Activated CD8-positive, alpha-beta memory T cell treated with anti-CD3 and anti-CD28 coated beads for 4 hours (primary cell): ENCODE results near the gene C2CD4D.
"Not testable (repeated sequence)": the region's sequence is repeated elsewhere in the genome, so short reads cannot be mapped to it uniquely, and the experiment has no call there.

Experiments
- DNase-seq, 2 donors: peaks; one replicate each; pipeline ENCODE4 v3.0.0-alpha.2; 2020; ENCODE audit warnings: low read depth in 2 of 2

Gene C2CD4D

DNA sequence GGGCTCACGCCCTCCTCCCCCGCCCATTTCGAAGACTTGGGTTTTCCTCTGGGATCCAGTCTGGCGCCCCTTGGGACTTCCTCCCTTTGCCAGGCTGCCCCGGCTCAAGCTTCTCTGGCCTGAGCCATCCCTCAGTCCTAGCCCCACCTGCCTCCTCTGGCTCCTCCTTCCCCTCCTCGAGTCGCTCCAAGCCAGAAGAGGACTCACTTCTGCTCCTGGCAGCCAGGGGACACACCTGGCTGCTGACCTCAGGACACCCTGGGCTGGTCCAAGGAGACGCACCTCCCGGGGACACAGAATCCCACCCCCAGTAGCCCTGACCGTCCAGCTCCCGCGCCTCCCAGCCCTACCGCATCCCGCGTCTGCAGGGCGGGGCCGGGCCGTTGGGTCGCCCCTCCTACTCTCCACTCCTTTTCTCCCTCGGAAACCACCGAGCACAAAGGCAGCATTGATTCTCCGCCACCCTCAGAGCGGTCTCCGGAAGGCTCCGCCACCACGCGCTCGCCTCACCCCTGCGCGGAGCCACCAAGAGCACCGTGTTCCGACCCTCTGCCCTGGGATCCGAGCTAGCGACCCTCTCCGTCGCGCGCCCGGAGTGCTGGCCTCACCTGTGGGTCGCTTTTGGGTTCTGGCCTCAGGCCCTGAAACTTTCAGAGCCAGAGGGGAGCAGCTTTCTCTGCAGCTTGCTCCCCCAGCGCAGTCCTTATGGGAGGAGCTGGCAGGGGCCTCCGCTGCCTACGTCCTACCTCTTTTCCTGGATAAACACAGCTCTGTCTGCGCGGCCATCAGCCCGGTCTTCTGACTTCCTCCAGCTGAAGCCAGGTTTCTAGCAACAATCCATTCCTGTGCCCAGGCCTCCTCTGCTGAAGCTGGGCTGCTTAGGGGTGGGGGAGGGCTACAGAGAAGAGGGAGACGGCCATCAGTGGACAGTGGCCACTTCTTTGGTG is at the start of gene C2CD4D:
Gene C2CD4D, minus strand, starts transcription at position 364 of the 947 bp plus-strand sequence. CDS start 831 bp downstream, outside the sequence.
- DNase-seq: peak in 1 of 2 donors; percentile 46

DNA sequence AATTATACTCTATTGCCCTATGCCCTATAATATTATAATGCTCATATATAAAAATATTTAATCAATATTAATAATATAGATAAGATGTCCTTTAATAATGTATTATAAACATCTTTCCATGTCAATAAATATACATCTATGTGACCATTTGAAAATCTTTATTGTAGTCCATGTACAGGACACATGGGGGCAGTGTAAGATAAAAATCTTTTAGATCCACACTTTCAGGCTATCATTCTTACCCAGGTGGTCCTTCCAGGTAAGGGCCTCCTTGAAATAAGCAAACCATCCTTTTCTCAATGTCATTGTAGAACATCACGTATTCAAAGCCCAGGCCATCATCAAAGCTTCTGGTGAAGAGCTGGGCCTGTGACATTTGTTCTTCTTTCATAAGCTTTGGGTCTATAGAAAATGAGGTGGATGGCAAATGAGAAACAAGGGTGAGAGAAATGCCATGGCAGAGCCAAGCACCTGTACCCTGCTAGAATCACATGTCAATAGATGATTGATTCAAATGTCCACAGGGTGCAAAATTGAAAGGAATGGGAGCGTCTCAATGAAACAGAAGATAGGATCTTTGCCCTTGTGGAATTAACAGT is 49.5 kb upstream of the C2CD4D start:
- no peak for DNase-seq

DNA sequence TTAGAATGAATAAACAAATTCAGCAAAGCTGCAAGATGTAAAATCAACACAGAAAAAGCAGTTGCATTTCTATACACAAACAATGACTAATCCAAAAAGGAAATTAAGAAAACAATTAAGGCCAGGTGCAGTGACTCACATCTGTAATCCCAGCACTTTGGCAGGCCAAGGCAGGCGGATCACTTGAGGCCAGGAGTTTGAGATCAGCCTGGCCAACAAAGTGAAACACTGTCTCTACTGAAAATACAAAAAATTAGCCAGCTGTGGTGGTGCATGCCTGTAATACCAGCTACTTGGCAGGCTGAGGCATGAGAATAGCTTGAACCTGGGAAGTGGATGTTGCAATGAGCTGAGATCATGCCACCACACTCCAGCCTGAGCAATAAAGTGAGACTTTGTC is 47.4 kb upstream of the C2CD4D start:
- DNase-seq: no peak

DNA sequence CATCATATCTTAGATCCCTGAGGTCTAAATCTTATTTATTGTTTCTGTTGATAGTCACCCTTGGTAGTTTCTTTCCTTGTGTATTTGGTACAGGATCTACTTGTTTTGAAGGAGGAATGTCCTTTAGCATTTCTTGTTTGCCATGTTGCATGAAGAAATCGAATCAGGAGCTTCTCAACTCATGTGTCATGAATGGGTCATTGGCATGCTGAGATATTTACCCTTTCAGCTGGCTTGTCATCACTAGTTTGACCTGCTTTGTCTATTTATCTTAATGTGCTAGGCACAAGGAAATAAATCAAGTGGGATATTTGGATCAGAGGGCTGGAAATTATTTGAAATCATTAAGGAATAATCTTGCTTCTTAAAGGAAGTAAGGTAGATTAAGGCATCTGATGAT is 45.9 kb upstream of the C2CD4D start:
- no peak for DNase-seq

DNA sequence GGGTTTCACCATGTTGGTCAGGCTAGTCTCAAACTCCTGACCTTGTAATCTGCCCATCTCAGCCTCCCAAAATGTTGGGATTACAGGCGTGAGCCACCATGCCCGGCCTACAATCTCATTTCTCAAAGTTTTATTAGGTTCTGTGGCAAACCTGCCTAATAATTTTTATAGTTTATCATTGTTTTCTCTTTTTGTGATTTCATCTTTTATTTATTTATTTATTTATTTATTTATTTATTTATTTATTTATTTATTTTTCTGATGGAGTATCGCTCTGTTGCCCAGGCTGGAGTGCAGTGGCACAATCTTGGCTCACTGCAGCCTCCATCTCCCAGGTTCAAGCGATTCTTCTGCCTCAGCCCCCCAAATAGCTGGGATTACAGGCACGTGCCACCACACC is 45.3 kb upstream of the C2CD4D start:
- DNase-seq: not testable (repeated sequence)

DNA sequence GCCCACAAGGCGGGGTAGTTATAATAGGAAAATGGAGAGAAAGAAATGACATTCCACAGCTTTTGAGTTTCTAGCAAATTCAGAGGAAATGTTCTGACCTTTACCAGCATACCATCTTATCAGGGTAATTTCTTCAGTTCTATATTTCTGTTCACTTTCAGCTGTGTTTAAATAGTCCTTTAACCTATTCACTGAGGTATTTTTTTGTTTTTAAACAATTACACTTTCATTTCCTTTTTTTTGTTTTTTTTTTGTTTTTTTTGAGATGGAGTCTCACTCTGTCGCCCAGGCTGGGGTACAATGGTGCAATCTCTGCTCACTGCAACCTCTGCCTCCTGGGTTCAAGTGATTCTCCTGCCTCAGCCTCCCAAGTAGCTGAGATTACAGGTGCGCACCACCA is 44.8 kb upstream of the C2CD4D start:
- not testable (repeated sequence) for DNase-seq

DNA sequence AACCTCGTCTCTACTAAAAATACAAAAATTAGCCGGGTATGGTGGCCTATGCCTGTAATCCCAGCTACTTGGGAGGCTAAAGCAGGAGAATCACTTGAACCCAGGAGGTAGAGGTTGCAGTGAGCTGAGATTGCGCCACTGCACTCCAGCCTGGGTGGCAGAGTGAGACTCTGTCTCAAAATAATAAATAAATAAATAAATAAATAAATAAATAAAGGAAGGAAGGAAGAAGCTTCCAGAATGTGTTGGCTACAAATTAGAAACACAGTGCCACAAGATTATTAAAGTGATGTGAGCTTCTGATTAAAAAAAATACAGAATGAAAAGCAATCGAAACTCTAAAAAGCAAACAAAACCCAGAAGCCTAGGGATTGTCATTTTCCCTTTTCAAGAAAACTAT is 44.3 kb upstream of the C2CD4D start:
- not testable (repeated sequence) for DNase-seq

DNA sequence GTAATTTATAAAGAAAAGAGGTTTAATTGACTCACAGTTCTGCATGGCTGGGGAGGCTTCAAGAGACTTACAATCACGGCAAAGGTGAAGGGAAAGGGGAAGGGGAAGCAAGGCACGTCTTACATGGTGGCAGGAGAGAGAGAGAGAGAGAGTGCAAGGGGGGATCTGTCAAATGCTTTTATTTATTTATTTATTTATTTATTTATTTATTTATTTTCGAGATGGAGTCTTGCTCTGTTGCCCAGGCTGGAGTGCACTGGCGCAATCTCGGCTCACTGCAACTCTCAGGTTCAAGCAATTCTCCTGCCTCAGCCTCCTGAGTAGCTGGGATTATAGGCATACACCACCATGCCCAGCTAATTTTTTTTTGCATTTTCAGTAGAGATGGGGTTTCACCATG is 43.3 kb upstream of the C2CD4D start:
- DNase-seq: not testable (repeated sequence)

DNA sequence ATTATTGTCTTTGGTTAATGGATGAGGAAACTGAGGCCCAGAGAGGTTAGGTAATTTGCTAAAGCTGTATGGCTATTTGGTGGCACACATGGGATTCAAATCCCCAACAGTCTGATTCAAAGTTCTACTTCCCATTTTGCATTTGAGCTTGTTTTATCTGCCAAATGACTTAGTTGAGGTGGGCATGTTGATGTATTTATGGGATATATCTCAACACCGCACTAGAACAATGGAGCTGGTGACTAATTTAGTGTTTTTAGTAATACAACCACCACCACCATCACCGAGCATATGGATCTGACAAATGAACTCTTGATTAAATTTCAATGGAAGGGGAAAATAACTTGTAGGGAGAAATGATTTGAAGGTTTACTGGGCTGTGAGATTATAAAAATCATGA is 42.8 kb upstream of the C2CD4D start:
- DNase-seq: no peak

DNA sequence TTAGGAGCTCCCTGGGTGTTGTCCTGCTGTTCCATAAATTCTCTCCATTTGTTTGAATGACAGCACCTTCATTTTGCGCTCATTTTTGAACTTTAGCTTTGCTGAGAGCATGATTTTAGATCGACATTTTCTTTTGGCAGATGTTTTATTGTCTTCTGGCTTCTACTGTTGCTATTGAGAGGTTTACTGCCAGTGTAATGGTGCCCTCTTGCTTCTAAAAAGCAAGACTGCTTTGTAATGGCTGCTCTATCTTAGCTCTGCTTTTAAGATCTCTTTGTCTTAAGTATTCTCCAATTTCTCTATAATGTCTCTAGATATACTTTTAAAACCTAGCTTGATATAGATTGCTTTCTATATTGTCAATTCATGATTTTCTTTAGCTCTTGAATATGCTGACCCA is 41.9 kb upstream of the C2CD4D start:
- no peak for DNase-seq

DNA sequence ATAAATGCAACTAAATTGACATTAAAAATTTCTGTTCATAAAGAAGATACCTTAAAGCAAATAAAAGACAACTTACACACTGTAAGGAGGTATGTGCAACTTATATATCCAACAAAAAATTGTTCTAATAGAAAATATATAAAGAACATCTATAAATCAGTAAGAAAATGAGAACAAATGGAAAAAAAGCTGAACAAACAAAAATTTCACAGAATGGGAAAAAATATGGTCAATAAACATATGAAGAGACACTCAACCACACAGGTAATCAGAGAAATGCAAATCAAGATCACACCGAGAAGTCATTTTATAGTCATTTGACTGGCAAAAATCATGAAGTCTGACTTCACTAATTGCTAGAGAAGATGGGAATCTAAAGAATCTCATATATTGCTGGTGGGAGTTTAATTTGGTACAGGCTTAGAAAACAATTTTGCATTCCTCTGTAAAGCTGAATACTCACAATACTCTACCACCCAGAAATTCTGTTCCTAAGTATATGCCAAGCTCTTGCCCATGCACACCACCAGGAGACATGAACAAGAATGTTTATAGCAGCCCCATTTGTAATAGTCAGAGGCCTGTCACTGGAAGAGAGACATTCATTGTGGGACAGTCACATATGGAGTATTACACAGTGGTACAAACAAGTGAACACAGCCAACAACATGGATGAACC is 35.9 kb upstream of the C2CD4D start:
- DNase-seq: no peak

DNA sequence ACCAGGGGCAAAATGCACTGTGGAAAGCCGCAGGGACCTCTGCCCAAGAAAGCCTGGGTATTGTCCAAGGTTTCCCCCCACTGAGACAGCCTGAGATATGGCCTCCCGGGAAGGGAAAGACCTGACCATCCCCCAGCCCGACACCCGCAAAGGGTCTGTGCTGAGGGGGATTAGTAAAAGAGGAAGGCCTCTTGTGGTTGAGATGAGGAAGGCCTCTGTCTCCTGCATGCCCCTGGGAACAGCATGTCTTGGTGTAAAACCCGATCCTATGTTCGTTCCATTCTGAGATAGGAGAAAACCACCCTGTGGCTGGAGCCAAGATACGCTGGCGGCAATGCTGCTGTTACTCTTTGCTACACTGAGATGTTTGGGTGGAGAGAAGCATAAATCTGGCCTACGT is 33.2 kb upstream of the C2CD4D start:
- DNase-seq: not testable (repeated sequence)

DNA sequence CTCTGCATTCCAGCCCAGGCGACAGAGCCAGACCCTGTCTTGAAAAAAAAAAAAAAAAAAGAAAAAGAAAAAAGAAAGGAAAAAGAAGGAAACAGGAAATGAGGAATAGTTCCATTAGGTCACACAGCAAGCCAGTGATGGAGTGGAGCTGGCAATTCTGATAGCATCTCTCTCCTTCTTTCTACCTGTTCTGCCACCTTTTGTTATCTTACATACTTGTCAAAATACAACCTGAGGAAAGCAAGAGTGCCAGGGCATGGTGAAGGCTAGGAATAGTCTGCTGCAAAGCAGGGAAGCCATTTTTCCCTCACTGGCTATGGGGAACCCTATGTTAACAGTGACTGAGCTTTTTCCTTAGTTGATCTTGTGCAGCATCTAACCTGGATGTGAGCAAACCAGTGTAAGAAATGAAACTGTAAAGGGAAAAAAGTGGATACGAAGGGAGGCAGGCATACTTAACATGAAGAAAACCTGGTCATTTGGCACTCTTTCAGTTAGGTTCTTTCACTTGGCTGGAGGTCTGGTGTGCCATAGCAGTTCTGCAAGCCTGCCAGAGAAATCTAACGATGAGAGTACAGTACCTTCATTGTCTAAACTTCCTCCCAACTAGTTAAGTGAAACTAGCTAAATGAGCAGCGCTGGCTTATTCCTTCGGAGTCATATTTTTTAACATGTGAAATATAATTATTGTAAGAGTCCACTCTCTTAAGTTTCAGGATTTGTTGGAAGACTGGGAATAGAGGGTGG is 31.8 kb upstream of the C2CD4D start:
- DNase-seq: no peak

DNA sequence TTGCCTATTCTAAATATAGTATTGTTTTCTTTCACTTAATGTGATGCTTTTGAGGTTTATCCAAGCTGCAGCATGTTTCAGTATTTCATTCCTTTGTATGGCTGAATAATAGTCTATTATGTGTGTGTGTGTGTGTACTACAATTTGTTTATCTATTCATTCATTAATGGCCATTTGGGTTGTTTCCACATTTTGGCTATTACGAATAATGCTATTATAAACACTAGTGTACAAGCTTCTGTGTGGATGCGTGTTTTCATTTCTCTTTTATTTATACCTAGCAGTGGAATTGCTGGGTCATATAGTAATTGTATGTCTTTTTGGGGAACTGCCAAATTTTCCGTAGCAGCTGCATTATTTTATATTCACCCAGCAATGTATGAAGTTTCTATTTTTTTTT is 28.9 kb upstream of the C2CD4D start:
- no peak for DNase-seq

DNA sequence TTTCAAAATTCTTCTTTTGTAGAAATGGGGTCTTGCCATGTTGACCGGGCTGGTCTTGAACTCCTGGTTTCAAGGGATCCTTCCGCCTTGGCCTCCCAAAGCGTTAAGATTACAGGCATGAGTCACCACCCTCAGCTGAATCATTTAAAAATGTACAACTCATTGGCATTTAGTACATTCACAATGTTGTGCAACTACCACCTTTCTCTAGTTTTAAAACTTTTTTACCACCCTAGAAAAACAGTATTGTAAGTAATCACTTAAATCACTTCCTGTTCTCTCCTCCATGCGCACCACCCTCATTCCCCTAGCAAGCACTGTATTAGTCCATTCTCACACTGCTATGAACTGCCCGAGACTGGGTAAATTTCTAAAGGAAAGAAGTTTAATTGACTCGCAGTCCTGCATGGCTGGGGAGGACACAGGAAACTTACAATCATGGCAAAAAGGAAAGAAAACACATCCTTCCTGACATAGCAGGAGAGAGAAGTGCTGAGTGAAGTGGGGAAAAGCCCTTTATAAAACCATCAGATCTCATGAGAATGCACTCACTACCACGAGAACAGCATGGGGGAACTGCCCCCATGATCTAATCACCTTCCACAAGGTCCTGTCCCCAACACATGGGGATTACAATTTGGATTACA is 28.3 kb upstream of the C2CD4D start:
- DNase-seq: no peak

DNA sequence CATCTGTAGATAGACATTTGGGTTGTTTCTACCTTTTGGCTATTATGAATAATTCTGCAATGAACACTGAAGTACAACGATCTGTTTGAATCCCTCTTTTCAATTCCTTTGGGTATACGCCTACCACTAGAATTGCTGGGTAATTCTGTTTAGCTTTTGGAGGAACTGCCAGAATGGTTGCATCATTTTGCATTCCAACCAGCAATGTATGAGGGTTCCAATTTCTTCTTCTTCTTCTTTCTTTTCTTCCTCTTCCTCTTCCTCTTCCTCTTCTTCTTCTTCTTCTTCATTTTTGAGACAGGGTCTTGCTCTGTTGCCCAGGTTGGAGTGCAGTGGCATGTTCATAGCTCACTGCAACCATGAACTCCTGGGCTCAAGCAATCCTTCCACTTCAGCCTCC is 27.7 kb upstream of the C2CD4D start:
- DNase-seq: no peak

DNA sequence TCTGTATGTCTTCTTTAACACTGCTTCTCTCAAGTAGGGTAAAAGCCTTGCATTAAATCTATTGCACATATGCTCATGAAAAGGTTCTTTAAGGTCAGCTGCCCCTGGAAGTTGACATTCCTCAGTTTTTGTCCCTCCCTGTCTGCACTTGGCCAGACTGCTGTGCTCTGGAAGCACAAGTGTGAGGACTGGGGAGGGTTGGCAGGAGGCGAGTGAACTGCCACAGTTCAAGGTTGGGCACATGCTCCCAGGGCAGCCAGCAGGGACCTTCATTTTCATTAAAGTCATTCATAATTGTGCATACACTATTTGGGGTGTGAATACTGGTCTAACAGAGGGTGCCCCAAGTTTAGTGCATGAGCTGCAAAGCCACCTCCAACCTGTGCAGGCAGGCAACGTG is 24.8 kb upstream of the C2CD4D start:
- DNase-seq: no peak

DNA sequence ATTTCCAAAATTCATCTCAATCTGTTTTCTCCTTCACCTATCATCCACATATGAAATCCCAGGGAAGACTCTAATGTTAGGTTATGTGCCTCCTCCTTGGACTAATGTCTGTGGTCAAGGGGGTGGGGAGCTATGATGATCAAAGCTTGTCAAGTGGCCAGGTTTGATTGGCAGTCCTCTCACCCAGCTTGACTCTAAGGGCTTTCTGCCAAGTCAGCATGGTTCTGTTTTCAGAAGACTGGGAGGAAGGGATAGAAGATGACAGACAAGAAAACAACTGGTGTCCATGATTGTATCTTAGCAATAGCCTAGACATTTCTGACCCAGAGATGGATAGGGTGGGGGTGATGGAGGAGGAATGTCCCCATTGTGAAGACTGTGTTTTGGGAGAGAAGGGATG is 23.0 kb upstream of the C2CD4D start:
- no peak for DNase-seq

DNA sequence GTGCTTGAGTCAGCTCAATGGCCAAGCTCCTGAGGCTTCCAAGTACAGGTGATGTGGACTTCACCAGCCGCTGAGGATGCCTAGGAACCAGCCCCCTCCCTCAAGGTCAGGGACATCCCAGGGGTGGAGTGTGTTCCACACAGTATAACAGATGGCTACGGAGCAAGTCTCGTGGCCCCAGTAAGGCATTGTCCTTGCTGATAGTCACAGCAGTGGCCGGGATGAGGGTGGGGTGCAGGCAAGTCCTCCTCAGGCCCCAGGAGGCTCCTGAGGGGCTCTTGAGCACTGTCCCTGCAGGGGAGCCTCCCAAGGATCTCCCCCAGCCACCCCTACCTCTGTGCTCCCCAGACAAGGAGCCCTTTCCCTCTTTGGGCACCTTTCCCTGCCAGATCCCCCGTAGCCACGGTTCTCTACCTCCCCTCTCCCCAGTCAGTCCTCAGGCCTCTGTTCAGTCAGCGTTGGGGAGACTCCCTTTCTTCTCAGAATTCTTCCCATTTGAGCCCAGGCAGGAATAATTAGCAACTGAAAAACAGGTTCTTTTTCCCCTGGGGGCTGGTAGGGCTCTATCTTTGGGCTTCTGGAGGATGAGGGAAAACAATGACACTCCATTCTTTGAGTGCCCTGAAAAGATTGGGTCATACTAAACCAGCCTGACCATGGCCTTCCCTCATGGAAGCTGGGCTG is 21.0 kb upstream of the C2CD4D start:
- no peak for DNase-seq

DNA sequence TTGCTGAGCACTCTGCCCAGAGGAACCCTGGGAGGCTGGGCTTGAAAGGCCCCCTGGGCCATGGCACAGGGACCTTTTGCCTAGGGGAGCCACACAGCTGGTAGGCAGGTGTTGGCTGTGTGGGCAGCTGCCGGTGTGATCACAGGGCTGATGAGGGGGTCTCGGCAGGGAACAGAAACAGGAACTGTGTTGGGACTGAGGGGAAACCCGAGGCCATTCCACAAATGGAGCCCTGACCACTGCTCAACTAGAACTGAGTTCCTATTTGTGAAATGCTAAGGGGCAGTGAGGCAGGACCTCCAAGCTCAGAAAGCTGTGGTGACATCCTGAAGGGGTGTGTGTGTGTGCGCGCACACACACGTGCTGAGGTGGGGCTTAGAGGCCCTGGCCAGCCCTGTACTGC is 20.3 kb upstream of the C2CD4D start:
- DNase-seq: no peak
